Fibroblast of skin of left biceps (primary cell): ENCODE measurements around the gene ABCA4.

Experiments
- DNase-seq, 2 experiments: peaks; one replicate each; pipeline ENCODE4 v3.0.0-alpha.2; 2013; ENCODE audit warnings: low read depth in 2 of 2

ABCA4 gene

DNA sequence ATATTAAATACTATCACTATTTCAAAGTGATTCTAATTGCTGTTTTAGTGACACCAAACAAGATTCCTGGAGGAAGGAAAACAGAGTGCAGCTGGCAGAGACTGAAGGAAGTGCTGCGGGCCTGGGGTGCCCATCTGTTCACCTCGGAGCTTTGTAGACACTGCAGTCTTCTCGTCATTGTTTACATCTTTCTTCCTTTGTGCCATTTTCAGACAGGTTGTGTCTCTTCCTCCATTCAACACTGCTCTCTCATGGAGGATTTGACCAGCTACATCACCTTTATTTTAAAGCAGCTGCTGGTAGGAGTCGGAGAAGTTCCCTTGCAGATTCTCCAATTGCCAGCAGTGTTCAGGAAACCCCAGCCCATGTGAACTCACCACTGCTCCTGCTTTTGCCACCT lies 37.3 kb downstream of the ABCA4 start:
- no peak for DNase-seq

DNA sequence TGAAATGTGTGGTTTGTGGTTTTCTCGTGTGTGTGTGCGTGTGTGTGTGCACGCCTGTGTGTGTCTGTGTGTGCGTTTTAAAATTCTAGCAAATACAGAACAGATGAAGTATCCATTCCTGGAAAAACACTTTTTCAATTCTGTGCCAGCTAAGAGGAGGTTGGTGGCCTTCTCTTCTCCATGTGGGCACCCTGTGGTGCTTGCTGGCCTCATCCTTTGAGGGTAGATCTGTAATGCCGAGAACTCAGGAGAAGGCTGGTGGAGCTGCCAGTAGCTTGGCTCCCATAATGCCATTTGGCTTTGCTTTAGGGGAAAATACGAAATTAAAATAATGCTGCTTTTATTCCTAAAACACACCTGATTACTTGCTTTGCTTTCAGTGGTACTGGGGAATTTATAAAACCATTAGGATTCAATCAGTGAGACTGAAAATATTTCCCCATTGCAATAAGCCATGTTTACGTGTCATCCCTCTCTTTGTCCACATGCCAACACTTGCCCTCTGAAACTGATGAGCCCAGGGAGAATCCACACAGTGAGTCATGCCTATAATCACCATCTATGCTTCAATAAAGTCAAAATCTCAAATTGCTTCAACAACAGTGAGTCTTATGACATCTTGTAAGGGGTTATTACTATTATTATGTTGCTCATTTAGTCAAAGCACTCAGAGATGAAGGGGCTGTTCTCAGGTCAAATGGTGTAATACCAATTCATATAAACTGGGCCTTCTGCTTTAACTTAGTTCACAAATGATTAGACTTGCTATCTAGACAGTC lies 39.2 kb downstream of the ABCA4 start:
- peak; percentile 64 to 65 for DNase-seq

DNA sequence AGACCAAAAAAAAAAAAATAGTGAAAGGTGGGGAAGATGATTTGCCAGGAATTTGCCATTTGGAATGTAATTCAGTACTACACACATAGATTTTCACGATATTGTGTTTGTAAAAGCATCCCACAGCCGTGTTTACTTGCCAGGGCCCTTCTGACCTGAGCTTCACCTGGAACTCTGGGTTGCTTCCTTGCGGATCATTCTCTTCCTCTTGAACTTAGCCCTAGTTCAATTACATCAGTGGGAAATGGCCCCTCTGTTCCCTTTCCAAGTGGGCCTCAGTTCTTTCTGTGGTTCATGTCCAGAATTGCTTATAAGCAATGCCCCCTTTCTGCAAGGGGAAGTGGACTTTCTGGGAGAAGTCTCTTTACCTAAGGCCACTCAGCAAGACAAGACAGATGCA lies 41.0 kb downstream of the ABCA4 start:
- DNase-seq, result no peak

DNA sequence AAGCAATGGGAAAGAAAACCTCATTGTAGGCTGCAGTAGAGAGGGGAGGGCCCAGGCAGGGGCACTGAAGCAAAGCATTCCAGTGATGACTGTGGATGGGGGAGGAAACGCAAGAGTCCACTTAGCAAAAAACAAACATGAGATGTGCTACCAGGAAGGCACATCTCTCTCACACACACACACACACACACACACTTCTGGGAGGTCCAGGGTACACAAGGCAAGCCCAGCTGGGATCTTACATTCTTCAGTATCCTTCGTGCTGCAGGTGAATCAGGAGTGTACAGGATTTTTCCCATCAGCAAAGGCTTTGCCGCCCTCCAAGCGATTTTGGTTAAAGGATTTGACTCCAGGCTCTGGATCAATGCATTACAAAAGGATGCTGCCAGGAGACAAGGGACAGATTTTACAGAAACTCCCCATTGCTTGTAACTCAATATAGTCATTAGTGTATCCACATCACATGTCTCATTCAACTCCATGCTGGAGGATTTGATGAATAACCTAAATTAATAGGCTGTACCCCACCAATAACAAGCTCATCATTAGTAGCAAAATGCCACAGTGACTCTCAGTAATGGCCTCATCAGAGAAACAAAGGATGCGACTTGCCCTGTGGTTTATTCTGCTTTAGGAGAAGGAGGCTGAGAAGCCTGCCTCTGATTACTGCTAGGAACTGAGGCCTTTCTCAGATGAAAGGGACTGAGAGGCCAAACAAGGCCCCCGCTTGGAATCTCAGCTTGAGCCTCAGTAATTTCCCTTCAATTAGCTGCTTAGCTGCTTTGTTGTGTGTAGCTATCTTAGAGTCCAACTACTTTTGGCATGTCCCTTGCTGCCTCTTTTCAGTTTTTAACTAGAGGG lies 41.6 kb downstream of the ABCA4 start:
- DNase-seq, result no peak

DNA sequence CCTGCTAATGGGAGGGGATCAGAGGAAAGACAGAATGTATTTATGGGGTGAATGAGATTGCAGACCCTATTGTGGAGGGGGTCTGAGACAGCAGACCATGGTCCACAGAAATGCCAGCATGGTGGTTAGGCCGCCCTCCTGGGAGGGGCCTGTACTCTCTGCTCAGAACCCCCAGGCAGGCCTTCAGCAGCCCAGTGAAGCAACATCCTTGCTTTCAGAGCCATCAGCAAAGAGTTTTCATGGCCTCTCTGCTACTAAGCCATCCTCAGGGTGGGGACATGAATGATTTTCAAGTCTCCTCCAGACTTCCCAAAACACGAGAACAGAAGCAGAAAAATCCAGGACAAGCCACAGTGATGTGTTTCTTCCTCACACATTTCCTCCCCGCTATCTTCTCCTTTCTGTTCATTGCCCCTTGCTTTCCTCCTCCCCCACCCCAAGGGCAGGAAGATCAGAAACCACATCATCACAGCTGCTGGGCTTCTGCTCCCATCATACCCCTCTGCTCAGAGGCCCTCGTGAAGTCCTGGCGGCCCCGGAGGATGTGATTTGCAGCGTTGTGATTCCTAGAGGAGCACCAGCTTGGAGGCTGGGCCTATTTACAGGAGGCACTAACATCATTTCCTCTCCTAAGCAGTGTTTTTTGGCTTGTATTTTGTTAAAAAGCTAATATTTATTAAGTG lies 48.0 kb downstream of the ABCA4 start:
- no peak for DNase-seq

DNA sequence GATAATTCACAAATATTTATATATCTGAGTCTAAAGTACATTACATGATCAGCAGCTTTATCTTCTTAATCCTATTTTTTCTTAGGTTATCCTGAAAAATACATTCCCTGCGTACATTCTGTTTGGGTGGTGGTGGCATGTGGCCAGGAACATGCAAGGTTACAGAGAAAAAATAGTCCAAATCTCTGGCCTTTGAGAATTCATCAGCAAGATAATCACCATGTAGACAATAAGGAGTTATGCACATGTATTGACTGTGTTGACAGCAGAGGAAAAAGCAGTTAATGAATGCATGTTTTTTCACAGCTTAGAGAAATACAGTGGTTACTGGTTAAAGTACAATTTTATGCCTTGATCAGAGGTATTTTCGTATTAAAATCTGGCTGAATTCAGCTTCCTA lies 49.0 kb downstream of the ABCA4 start:
- DNase-seq, result no peak

DNA sequence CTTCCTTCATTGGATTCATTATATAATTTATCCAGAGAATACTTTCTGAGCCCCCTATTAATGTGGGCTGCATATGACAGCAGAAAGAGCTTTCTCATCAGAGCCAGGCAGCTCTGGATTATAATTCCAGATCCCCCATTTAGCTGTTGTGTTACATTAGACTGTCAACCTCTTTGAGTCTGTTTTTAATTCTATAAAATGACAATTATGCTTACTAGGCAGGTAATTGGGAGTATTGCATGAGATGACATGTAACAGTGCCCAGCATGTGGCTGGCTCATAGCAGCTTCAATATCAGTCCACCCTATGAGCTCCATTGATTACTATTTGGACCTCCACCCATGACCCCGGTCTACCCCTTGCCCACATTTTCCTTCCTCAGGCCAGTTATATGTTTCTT lies 49.6 kb downstream of the ABCA4 start:
- no peak for DNase-seq

DNA sequence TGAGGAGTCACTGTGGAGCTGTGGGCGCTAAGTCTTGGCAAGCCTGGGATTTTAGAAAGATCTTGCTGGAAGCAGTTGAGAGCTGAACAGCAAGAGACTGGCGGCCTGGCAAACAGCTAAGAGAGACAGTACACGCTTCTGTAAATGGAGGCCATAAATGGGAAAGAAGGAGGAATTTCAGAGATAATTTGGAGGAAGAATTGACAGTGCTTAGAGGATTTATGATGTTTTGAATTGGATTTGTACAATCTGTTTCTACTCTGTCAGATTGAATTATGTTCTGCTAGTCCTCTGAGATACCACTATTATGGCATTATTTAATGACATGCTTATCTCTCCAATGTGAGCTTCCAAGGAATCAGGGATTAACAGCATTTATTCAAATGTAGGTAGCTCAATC lies 50.1 kb downstream of the ABCA4 start:
- DNase-seq, result no peak

DNA sequence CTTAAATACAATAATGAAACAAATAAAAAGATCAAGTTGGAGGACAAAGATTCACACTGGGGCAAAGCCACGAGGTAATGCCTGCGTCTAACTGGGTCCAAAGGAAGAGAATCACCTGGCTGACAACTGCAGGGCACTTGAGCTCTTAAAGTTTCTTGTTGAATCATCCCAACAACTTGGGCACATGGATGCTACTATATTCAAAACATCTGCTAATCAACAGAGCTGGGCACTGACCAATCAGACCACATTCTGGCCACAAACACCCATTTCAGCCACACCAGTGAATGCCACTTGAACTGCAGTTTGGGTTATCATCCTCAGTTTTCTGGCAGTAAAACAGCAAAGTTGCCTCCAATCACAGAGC lies 51.0 kb downstream of the ABCA4 start:
- no peak for DNase-seq

DNA sequence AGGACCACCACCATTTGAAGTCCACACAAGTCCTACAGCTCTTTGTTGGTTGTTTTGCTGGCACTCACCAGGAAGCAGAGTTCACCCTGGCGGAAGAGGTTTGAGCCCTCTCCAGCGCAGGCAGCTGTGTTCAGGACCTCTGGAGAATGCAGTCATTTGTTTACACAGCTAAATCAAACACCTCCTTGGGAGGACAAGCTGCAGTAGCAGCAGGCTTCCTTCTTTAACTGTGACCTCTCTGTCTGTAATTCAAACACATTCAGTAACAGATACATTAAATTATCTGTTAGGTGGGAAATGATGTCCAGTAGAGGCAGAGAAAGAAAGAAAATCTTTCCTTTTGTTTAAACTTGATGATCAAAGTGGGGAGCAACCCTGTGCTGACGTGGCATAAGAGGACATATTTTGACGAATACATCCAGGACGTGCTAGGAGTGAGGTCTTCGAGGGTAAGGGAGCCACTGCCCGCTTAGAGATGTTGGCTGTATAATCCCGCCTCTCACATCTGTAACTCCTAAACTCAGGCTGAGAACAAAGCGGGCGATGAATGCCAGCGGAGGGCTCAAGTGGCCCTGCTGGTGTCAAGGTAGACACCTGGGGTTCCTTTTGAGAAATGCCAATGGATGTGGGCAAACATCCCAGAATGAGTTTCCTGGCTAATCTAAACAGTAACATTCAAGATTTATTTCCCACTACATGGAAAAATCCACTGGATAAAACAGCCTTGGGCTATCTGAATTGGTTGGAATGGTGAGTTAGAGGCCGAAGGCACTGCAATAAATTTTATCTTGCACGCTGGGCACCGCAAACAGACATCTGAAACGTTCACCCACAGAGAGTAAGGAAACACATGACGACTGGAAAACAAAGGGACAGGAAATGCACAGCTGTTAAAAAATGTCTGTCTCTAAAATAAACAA lies 51.7 kb downstream of the ABCA4 start:
- no peak for DNase-seq

DNA sequence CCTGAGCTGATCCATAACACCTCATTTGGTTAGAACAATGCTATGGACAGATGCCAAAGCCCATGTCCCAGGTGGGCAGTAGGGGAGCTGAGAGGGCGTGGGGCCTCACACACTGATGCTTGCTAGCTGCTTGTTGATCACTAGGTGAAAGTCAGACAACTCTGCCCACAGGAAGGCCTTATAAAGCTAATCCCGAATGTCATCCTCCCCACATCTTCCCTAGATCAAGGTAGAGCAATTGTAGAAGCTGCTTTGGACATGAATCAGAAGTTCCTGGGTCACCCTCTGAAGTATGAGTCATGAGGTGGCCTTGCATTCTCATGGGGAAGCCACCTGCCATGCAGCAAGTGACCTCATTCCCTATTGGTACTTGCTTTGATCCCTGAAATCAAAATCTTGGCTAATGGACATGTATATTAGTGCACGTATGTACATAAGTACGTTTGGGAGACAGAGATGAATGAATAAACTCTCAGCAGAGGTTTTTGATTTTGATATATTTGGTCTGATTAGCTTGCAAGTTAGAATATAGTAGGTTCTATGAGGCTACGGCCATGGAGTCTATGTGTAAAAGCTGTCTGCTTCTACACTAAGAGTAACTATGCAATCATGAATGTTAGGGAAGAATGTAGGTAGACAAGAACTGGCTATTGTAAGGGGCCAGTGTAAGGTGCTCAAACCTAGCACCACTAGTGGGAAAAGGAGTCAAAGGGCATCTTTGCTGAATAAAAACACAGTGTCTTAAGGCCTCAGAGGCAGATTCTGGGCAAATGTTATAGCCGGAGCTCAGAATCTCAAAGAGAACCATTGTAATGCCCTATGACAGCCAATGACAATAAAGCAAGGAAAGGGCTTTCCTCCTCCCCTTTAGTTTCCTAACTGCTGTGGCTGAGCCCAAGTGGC lies 52.6 kb downstream of the ABCA4 start:
- DNase-seq, result no peak

DNA sequence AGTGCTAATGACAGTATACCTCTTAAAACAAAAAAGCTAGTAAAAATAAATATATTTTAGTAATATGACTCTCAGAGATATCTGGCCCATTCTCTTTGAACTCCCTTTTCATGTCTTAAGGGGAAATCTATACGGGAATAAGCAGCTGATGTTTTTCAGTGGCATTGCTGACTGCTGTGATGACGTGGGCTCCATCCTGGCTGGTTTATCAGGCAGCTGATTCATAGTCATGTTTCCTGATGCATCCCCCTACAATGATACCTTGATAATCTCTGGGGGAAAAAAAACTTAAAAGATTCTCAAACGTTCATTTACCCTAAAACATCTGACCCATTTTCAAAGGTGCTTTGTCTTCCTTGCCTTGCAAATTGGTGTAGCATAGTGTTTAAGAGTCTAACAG lies 53.8 kb downstream of the ABCA4 start:
- no peak for DNase-seq

DNA sequence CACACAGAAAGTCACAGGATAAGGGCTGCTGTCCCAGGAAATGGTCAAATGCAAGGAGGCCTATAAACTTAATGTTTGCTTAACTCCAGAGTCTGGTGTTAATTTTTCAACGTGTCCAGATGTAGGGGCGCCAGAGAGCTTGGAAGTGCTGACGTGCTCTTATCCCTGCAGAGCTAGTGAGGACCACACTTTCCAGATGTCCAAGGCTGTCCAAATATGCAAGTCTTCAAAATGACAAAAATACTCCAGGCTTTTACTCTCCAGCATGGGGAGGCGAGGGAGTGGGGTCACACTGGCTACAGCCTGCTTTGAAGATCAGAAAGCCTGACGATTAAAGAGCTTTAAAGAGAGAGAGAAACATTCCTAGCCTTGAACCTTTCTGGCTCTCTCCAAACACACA lies 57.6 kb downstream of the ABCA4 start:
- no peak for DNase-seq

DNA sequence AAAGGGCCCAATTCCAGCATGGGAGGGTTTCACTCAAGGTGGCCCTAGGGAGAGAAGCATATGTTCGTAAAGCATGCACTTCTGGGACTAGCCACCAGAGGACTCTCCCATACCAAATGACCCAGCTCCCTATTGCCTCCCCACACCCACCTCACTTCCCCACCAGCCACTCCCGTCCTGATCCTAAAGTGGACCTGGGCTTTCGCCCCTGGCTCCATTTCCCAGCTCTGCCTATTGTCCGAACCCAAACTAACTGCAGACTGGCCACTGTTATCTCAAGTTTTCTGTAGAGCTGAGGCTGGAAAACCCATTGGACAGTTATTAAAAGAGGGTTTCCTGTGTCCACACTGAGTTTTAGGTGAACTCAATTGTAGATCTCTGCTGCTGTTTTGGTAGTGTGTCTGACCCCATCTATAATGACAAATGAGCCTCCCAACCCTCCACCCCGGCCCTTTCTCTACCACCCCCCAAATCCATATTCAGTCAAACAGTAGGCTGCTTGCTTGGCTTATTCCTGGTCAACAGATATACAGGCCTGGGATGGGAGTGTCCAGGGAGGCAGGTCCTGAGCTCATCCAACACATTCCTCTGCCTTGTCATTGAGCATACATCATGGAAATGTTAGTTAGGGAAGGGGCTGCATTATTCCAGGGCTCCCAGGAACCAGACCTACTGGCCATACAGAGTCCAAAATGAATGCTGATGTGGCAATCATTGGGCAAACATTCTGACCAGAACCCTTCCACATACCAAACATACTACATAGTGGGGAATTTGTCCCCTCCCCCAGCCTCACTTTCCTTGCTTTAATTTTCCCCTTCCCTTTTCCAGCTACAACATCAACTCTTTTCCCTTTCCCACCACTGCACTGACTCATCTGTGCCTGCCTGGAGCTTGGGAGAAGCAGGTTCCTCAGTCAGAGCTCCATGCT lies 59.2 kb downstream of the ABCA4 start:
- peak in 1 of 2 experiments; percentile 33 for DNase-seq

DNA sequence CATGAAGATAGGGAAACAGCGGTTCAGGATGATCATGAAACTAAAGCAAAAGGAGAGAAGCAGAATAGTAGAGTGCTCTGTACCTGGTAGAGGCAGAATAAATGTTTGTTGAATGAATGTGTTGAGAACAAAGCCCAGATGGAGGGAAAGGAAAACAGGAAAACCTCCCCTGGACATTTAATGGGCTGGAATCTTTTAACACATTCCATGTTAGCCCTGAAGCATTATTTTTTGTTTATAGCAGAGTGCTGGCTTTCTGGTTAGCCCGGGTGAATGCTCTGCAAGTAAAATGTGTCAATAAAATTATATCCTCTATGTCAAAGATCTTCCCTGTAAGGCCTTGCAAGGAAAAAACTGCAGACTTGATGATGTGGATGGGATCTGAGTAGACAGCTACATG lies 60.2 kb downstream of the ABCA4 start:
- no peak for DNase-seq

DNA sequence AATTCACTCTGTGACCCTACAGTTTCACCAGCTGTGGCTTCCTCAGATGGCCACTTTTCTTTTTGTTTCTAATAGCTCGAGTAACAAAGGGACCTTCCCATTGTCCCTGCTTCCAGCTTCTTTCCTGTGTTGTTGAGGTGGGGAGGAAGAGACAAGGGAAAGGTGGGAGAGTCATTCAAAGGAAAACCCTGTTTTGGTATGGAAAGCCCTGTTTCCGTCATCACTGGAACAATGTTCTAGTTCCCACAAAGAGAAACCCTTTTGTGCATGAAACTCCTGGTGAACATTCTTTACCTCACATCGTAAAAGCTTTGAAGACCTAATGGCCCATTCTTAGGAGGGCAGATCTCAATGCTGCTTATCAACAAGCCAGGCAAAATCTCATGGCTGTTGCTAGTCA lies 62.2 kb downstream of the ABCA4 start:
- DNase-seq, result no peak

DNA sequence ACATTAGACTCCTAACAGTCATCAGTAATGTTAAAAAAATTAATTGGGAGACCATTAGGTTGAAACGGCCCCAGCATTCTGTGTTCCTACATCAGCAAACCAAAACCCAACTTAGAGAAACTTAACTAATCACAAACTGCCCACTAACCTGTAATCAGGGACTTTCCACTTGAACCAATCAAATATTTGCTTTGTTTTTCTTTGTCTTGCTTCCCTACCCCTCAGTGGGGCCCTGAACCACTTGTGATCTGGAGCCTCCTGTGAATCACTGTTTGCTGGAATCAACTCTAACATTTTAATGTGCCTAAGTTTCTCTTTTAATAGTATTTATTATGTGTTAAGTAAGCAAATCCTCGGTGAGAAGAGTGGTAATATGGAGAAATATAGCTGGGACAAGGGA lies 64.0 kb downstream of the ABCA4 start:
- no peak for DNase-seq

DNA sequence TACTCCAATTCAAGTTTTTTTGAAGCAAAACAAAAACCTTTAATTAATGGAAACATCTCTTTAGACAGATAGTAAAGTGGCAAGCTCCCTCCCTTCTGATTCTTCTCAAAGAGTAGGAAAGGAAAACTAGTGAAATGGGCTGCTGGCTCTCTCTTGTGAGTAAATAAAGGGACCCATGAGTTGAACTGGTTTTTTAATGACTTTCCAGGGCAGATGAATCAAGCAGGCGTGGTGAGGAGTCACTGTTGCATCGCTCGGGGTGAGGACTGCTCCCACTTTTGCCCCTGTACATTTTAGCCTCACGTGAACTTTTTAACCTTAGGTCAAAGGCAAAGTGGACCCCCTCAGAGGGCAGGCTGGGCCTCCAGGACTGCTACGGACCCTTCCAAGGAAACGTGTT lies 64.8 kb downstream of the ABCA4 start:
- no peak for DNase-seq

DNA sequence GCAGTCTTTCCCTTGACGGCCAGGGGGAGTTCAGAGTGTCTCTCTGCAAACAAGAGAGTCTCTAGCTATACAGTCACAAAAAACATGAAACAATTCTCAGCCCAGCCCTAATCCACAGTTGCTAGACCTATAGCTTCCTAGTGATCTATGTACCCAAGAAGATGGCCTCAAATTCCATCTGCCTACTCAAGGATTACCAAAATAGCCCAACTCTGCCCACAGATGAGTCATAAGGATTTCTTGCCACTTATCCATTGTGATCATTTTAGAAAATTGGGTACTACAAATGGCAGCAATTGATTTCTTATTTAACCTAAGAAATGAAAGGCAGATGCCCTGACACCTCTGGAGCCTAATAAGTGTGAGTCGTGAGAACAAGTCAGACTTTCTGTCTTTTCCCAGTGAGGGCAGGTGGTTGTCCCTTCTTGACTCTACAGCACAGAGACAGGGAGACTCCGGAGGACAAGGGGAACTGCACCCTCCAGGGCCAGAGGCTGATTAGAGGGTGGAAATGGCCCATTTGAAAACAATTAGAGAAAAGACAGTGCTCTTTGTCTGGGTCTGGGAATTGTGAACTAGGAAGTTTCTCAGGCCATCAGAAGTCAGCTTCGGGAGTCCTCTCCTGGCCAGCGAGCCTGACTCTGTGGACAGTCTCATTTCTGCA lies 65.4 kb downstream of the ABCA4 start:
- no peak for DNase-seq
